CD8-positive, alpha-beta memory T cell (primary cell): ENCODE results near the gene SGCD. TPM values are rescaled to one million over a fixed set of nuclear protein-coding genes. Genes with fewer than 3 reads are reported as not detected.

ENCODE experiments used
- CTCF ChIA-PET: fragments of 350-600 bp; sonication (Branson Sonifier 250); formaldehyde crosslinking; loops from one replicate; lab custom pipeline; 2021; ENCODE audit warnings: antibody characterized with exemption; lab: Charles Lee
- POLR2A ChIA-PET: fragments of 350-600 bp; sonication (Branson Sonifier 250); formaldehyde crosslinking; loops from one replicate; lab custom pipeline; 2021; ENCODE audit warnings: antibody characterized with exemption; lab: Charles Lee
- DNase-seq, 5 donors: peaks; one replicate each; pipeline versions ENCODE4 v3.0.0 to v3.0.0-alpha.2; 2020 to 2022; ENCODE audit warnings: mixed read lengths in 1 of 5
- H3K27ac ChIP-seq: one replicate; pipeline ENCODE4 v1.7.0; 2013; ENCODE audit warnings: low read depth, mild to moderate bottlenecking, low read length, moderate library complexity
- H3K27me3 ChIP-seq: 2 replicates; pipeline ENCODE4 v1.7.0; 2013; ENCODE audit warnings: low read length, mild to moderate bottlenecking; ENCODE audit not compliant: insufficient read depth, poor library complexity, severe bottlenecking
- H3K36me3 ChIP-seq: 2 replicates; pipeline ENCODE4 v1.7.0; 2013; ENCODE audit warnings: mild to moderate bottlenecking, low read length, moderate library complexity; ENCODE audit not compliant: insufficient read depth
- H3K4me1 ChIP-seq: 2 replicates; pipeline ENCODE4 v1.7.0; 2013; ENCODE audit warnings: mild to moderate bottlenecking, low read length, moderate library complexity; ENCODE audit not compliant: insufficient read depth
- H3K4me3 ChIP-seq: 2 replicates; pipeline ENCODE4 v1.7.0; 2013; ENCODE audit warnings: mild to moderate bottlenecking, low read length
- H3K9me3 ChIP-seq: 2 replicates; pipeline ENCODE4 v1.7.0; 2013; ENCODE audit warnings: mild to moderate bottlenecking, low read length
- H3K27ac Mint-ChIP-seq, 8 donors: one replicate each; pipeline ENCODE4 v1.8.0; 2020 to 2021; ENCODE audit warnings: mixed read lengths in 8 of 8, mild to moderate bottlenecking in 6 of 8, inconsistent platforms in 3 of 8, moderate library complexity in 3 of 8
- H3K27me3 Mint-ChIP-seq, 2 donors: one replicate each; pipeline ENCODE4 v1.8.0; 2020 to 2021; ENCODE audit warnings: mixed read lengths in 2 of 2, mild to moderate bottlenecking in 1 of 2, moderate library complexity in 1 of 2
- H3K36me3 Mint-ChIP-seq, 3 donors: one replicate each; pipeline ENCODE4 v1.8.0; 2020 to 2021; ENCODE audit warnings: mixed read lengths in 3 of 3, inconsistent platforms in 1 of 3, mild to moderate bottlenecking in 1 of 3
- H3K4me1 Mint-ChIP-seq, 3 donors: one replicate each; pipeline ENCODE4 v1.8.0; 2020 to 2021; ENCODE audit warnings: mixed read lengths in 3 of 3, inconsistent platforms in 1 of 3, mild to moderate bottlenecking in 1 of 3
- H3K4me3 Mint-ChIP-seq, 7 donors: one replicate each; pipeline ENCODE4 v1.8.0; 2020 to 2021; ENCODE audit warnings: mixed read lengths in 7 of 7, mild to moderate bottlenecking in 6 of 7, moderate library complexity in 4 of 7, inconsistent platforms in 2 of 7
- H3K9me3 Mint-ChIP-seq, 5 donors: one replicate each; pipeline ENCODE4 v1.8.0; 2020 to 2022; ENCODE audit warnings: mixed read lengths in 5 of 5, mild to moderate bottlenecking in 3 of 5, moderate library complexity in 2 of 5, inconsistent platforms in 1 of 5
- polyA plus RNA-seq: library from polyadenylated mRNA; unstranded; fragments of 300-500 nt; fragmentation: Illumina TruSeq; gene quantifications from one replicate; pipeline ENCODE4 v1.2.3, GENCODE V29; 2021
- total RNA-seq, 2 experiments: library from RNA; stranded (reverse); gene quantifications; one replicate each; pipeline ENCODE4 v1.2.3, GENCODE V29; 2021

Gene SGCD
- total RNA-seq: under 1 TPM; 0.11 TPM
- 0.14 TPM for polyA plus RNA-seq

GRCh38 chr5:156326718-156327259 lies at the start of gene SGCD:
SGCD (plus strand) TSS chr5:156327164.
- ChIA-PET CTCF (interaction anchor here (0.7 kb wide), 1 partner anchor 9 kb away, joined by 3 read pairs; no protein-coding TSS in a partner anchor), POLR2A (no interaction called here)
- no peak within 1 kb of the TSS for H3K4me3 ChIP-seq
- Mint-ChIP-seq H3K9me3 (no peaks in the 10 kb centered on the region), H3K27me3 (peaks cover 7 to 13% of the 10 kb centered on the region in 2 donors), H3K4me1 (no peaks in the 10 kb centered on the region), H3K4me3 (no peak within 1 kb of the TSS), H3K36me3 (peaks cover 0 to 1% (median 0%) of the 10 kb centered on the region in 3 donors), H3K27ac (no peak within 1 kb of the TSS)
- H3K36me3 ChIP-seq: no peaks in the 10 kb centered on the region
- H3K27ac ChIP-seq: no peak within 1 kb of the TSS
- H3K4me1 ChIP-seq: no peaks in the 10 kb centered on the region
- no peak for DNase-seq
- H3K9me3 ChIP-seq: no peaks in the 10 kb centered on the region
- no peaks in the 10 kb centered on the region for H3K27me3 ChIP-seq

DNA sequence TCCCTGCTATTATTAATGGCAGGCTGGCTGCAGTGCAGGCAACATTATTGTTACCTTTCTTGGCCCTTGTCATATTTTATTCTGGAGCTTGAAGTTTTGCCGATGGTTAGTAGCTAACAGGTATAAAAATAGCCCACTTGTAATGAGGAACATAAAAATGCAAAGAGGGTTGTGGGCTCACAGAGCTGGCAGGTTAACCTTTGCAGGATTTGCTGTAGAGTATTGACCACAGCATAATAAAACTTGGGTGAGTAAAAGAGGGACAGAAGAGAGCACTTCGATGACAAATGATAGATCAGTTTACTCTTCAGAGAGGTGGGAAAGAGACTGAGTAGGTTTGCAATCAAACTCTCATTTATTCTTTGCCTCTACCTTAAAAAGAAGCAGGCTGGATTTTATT lies 49.7 kb upstream of the SGCD start:
- Histone ChIP-seq H3K9me3 (no peaks in the 10 kb centered on the region), H3K4me1 (no peaks in the 10 kb centered on the region), H3K4me3 (no peak overlapping the region), H3K27me3 (no peaks in the 10 kb centered on the region), H3K27ac (no peak overlapping the region), H3K36me3 (no peaks in the 10 kb centered on the region)
- DNase-seq: no peak
- peaks cover 0 to 2% (median 0%) of the 10 kb centered on the region in 5 donors for H3K9me3 Mint-ChIP-seq
- H3K4me3 Mint-ChIP-seq: no peak overlapping the region
- no peaks in the 10 kb centered on the region for H3K4me1 Mint-ChIP-seq
- H3K36me3 Mint-ChIP-seq: no peaks in the 10 kb centered on the region
- ChIA-PET CTCF (no interaction called here), POLR2A (no interaction called here)
- H3K27me3 Mint-ChIP-seq: no peaks in the 10 kb centered on the region
- H3K27ac Mint-ChIP-seq: no peak overlapping the region

DNA sequence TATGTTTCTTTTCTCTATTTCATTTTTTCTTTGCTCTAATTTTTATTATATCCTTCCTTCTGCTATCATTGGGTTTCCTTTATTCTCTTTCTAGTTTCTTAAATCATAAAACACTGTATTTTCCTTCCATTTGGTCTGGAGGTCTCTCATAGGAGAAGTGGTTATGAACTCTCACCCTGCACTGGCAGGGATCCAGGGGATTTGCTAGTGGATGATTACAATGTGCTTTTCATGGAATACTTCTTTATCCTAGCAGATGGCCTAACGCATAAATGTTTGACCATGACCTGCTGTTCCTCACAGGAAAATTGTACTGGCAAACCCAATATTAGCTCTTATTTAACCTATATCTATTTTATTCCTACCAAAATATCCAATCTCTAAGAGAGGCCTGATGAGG lies 31.5 kb upstream of the SGCD start:
- H3K9me3 Mint-ChIP-seq: peaks cover 0 to 3% (median 0%) of the 10 kb centered on the region in 5 donors
- H3K27me3 Mint-ChIP-seq: no peaks in the 10 kb centered on the region
- H3K4me1 Mint-ChIP-seq: no peaks in the 10 kb centered on the region
- DNase-seq: no peak
- Histone ChIP-seq H3K4me1 (no peaks in the 10 kb centered on the region), H3K27me3 (no peaks in the 10 kb centered on the region), H3K4me3 (no peak overlapping the region), H3K27ac (no peak overlapping the region), H3K9me3 (no peaks in the 10 kb centered on the region), H3K36me3 (no peaks in the 10 kb centered on the region)
- no peak overlapping the region for H3K27ac Mint-ChIP-seq
- ChIA-PET POLR2A (no interaction called here), CTCF (no interaction called here)
- H3K36me3 Mint-ChIP-seq: no peaks in the 10 kb centered on the region
- H3K4me3 Mint-ChIP-seq: no peak overlapping the region

DNA sequence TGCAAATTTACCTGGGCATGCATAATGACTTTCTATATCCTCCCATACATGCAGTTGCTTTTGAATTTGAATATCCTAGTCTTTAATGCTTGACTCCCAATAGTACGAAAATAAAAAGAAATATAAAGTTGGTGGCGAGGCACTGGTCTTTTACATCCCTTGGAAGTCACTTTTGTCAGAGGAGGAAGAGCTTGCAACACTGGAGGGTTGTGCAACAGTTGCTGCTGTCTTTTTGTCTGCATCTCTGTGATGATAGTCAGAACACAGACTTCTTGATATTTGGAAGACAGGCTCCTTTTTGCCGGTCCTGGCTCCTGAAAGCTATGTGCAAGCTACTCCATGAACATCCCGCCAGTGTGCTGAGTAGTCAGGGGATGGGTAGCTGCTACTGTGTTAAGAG lies 16.8 kb upstream of the SGCD start:
- H3K9me3 ChIP-seq: no peaks in the 10 kb centered on the region
- peaks cover 6 to 31% (median 12%) of the 10 kb centered on the region in 5 donors for H3K9me3 Mint-ChIP-seq
- no peaks in the 10 kb centered on the region for H3K27me3 ChIP-seq
- H3K27me3 Mint-ChIP-seq: peaks cover 1% of the 10 kb centered on the region in 2 donors
- no peak overlapping the region for H3K4me3 Mint-ChIP-seq
- peaks cover 0 to 13% (median 0%) of the 10 kb centered on the region in 3 donors for H3K36me3 Mint-ChIP-seq
- no peaks in the 10 kb centered on the region for H3K4me1 Mint-ChIP-seq
- ChIA-PET POLR2A (no interaction called here), CTCF (no interaction called here)
- DNase-seq: no peak
- H3K4me3 ChIP-seq: no peak overlapping the region
- H3K27ac Mint-ChIP-seq: no peak overlapping the region
- no peaks in the 10 kb centered on the region for H3K4me1 ChIP-seq
- H3K36me3 ChIP-seq: no peaks in the 10 kb centered on the region
- no peak overlapping the region for H3K27ac ChIP-seq

GRCh38 chr5:156312897-156313694 lies 13.9 kb upstream of the SGCD start:
- Mint-ChIP-seq H3K36me3 (peaks cover 0 to 11% (median 0%) of the 10 kb centered on the region in 3 donors), H3K4me1 (no peaks in the 10 kb centered on the region), H3K9me3 (peaks cover 2 to 13% (median 4%) of the 10 kb centered on the region in 5 donors), H3K27me3 (peaks cover 3 to 4% of the 10 kb centered on the region in 2 donors), H3K4me3 (no peak overlapping the region), H3K27ac (no peak overlapping the region)
- Histone ChIP-seq H3K9me3 (no peaks in the 10 kb centered on the region), H3K4me3 (no peak overlapping the region), H3K27me3 (no peaks in the 10 kb centered on the region), H3K4me1 (no peaks in the 10 kb centered on the region), H3K27ac (no peak overlapping the region), H3K36me3 (no peaks in the 10 kb centered on the region)
- no peak for DNase-seq
- ChIA-PET POLR2A (no interaction called here), CTCF (no interaction called here)

- peaks cover 0 to 5% (median 0%) of the 10 kb centered on the region in 3 donors for H3K36me3 Mint-ChIP-seq
- Histone ChIP-seq H3K4me1 (no peaks in the 10 kb centered on the region), H3K4me3 (no peak overlapping the region), H3K27ac (no peak overlapping the region), H3K9me3 (no peaks in the 10 kb centered on the region), H3K36me3 (no peaks in the 10 kb centered on the region), H3K27me3 (no peaks in the 10 kb centered on the region)
- ChIA-PET CTCF (no interaction called here), POLR2A (no interaction called here)
- H3K27ac Mint-ChIP-seq: no peak overlapping the region
- H3K9me3 Mint-ChIP-seq: peaks cover 0 to 6% (median 2%) of the 10 kb centered on the region in 5 donors
- H3K4me1 Mint-ChIP-seq: no peaks in the 10 kb centered on the region
- H3K27me3 Mint-ChIP-seq: peaks cover 3 to 4% of the 10 kb centered on the region in 2 donors
- H3K4me3 Mint-ChIP-seq: no peak overlapping the region
- DNase-seq: no peak
Observed at GRCh38 chr5:156314416-156314815, 12.5 kb upstream of the SGCD start.

- ChIA-PET POLR2A (no interaction called here), CTCF (no interaction called here)
- Histone ChIP-seq H3K27me3 (no peaks in the 10 kb centered on the region), H3K9me3 (no peaks in the 10 kb centered on the region), H3K4me3 (no peak overlapping the region), H3K27ac (no peak overlapping the region), H3K36me3 (no peaks in the 10 kb centered on the region), H3K4me1 (no peaks in the 10 kb centered on the region)
- Mint-ChIP-seq H3K27me3 (peaks cover 7 to 9% of the 10 kb centered on the region in 2 donors), H3K27ac (no peak overlapping the region), H3K4me1 (no peaks in the 10 kb centered on the region), H3K9me3 (no peaks in the 10 kb centered on the region), H3K36me3 (no peaks in the 10 kb centered on the region), H3K4me3 (no peak overlapping the region)
- DNase-seq: no peak
Observed at GRCh38 chr5:156322666-156323065, 4.3 kb upstream of the SGCD start.

DNA sequence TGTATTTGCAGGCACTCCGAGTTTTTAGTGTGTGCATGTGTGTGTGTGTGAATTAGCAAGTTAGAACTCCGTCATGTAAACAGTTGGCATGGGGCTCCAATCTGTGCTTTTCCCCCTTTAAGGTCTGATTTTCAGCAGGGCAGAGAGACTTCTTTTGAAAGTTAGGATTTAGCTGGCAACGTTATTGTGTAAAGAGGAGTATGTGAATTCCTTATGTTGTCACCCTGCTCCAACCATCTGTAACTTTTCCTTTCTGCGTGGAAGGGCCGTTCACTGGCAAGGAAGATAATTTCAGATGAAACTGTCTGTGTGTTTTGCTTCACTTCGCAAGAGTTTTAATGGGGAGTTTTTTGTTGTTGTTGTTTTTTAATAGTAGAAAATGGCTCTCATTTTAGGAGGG lies 332 bp downstream of the SGCD start:
- CTCF ChIA-PET: interaction anchor here (0.7 kb wide), 1 partner anchor 9 kb away, joined by 3 read pairs; no protein-coding TSS in a partner anchor
- DNase-seq: no peak

More for the DNA sequence above, 332 bp downstream of the SGCD start:
- H3K4me3 ChIP-seq: no peak overlapping the region
- Mint-ChIP-seq H3K9me3 (no peaks in the 10 kb centered on the region), H3K4me1 (no peaks in the 10 kb centered on the region), H3K27me3 (peaks cover 7 to 13% of the 10 kb centered on the region in 2 donors), H3K4me3 (no peak overlapping the region), H3K36me3 (peaks cover 0 to 1% (median 0%) of the 10 kb centered on the region in 3 donors), H3K27ac (no peak overlapping the region)
- POLR2A ChIA-PET: no interaction called here
- H3K36me3 ChIP-seq: no peaks in the 10 kb centered on the region
- no peaks in the 10 kb centered on the region for H3K9me3 ChIP-seq
- H3K27me3 ChIP-seq: no peaks in the 10 kb centered on the region
- no peak overlapping the region for H3K27ac ChIP-seq
- H3K4me1 ChIP-seq: no peaks in the 10 kb centered on the region
